H7 (cell line): ENCODE results near the gene PTPRG. TPM values are rescaled to one million over a fixed set of nuclear protein-coding genes. Genes with fewer than 3 reads are reported as not detected.

ENCODE experiments used
- DNase-seq: peaks from one replicate; pipeline ENCODE4 v3.0.0; 2012
- H3K27me3 ChIP-seq: 2 replicates; pipeline ENCODE4 v1.6.0; 2011; ENCODE audit warnings: mild to moderate bottlenecking, low read length; ENCODE audit not compliant: control insufficient read depth, insufficient read depth
- H3K36me3 ChIP-seq: replicated peaks from 2 replicates; pipeline ENCODE4 v1.5.1; 2011; ENCODE audit warnings: low read length; ENCODE audit not compliant: control insufficient read depth, insufficient read depth
- H3K4me3 ChIP-seq: 2 replicates; pipeline ENCODE4 v1.5.1; 2011; ENCODE audit warnings: low read depth, mild to moderate bottlenecking, control low read depth, low read length, moderate library complexity; ENCODE audit not compliant: insufficient read depth
- total RNA-seq: library from RNA; depleted of rRNA; stranded (reverse); fragments of >200 nt; shearing (Covaris generic); gene quantifications from 2 replicates; pipeline ENCODE4 v1.2.3, GENCODE V29; 2014

PTPRG gene
- total RNA-seq, 1 experiment from 2014 or later, result 54.4 TPM

DNA sequence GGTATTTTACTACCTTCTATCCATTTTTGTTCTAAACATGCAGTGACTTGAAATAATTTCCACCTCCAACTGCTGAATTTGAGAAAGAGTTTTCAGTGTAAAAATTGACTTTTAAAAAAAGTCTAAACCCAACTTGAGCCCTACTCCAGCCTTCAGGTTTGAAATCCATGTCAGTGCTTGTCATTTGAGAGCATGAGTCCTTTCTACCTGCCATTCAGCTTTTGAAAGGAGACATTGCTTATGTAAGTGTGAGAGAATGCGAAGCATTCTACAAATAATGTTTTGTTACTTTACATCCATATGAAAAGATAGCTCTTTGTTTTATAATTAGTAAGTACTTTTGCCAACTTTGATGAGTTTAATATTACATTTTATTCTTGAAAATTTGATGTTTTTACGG is 329.2 kb downstream of the PTPRG start:
- DNase-seq, result no peak
- Histone ChIP-seq H3K36me3 (no peaks in the 10 kb centered on the region), H3K4me3 (no peak overlapping the region), H3K27me3 (no peaks in the 10 kb centered on the region)

DNA sequence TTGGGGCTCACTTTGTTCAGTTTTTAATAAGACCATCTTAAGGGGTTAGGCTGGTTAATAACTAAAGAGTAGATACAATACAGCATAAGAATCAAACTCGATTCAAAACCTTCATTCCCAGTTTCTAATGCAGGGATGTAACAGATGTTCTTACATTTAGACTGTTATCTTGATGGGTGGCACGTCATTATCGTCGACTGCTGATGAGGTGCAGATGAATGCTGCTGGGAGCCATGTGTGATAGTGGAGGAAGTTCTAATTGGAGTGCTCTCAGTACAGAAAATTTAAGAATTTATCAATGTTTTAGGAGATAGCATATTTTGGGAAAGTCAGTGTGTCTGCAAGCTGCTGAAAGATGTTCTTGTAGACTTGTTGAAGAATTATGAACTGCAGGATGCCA is 331.5 kb downstream of the PTPRG start:
- no peak overlapping the region for H3K4me3 ChIP-seq
- H3K36me3 ChIP-seq, result no peaks in the 10 kb centered on the region
- H3K27me3 ChIP-seq, result no peaks in the 10 kb centered on the region
- no peak for DNase-seq

DNA sequence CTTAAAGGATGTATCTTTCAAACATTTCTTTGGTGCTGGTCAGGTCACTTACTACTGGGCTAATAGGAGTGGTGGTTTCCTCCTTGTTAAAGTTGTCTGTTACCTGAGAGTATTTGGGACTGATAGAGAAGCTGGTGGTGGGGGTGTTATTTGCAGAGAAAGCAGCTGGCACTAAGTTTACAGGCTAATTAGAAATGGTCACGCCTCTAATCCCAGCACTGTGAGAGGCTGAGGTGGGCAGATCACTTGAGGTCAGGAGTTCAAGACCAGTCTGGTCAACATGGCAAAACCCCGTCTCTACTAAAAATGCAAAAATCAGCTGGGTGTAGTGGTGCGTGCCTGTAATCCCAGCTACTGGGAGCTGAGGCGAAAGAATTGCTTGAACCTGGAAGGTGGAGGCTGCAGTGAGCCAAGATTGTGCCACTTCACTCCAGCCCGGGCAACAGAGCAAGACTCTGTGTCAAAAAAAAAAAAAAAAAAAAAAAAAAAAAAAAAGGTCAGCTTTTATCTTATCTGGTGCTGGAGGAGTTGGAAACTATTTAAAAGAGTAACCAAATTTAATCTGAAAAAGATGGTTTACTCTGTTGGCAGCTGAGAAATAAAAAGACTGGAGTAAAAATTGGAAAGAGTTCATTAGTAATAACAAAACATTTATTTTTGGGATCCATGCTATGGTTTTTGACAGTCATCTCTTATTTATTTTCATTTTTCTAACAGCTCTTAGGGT is 332.6 kb downstream of the PTPRG start:
- Histone ChIP-seq H3K36me3 (no peaks in the 10 kb centered on the region), H3K27me3 (no peaks in the 10 kb centered on the region), H3K4me3 (no peak overlapping the region)
- no peak for DNase-seq

DNA sequence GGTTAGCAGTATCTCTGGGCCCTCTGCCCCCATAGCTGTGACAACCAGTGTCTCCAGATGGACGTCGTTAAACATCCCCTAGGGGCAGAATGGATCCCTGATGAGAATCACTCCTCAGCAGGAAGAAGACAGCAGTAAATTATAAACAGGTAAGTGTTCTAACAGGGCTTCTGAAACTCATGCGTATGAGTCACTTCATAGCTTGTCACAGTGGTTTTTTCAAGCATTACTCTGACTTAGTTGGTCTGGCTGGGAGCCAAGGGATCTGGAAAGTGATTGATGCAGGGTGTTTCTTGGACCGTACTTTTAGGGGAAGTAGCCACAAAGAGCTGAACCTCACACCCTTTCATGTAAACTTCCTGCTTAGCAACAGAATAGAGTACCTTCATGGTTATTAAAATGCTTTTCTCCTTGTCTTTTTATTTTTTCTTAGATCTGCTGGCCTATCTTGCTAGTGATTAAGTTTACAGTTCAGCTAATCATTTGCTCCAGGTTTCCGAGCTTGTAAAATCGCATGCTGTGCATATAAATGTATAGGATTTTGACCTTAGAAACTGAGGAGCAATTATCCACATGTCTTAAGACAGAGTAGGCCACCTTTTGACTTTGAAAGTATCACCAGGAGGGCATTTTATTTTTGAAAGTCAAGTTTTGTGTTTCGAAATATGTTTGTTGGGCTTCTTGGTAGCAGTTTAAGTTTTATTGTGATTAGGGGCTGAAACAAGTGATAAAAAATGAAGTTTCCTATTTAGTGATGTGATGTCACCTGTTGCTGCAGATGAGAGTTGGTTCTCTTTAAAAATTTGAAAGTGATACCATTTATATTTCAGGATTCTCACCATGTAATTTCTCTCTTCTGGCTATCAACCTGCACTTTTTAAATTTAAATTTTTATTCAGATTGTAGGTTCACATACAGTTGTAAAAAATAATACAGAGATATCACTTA is 333.9 kb downstream of the PTPRG start:
- Histone ChIP-seq H3K27me3 (no peaks in the 10 kb centered on the region), H3K4me3 (no peak overlapping the region), H3K36me3 (no peaks in the 10 kb centered on the region)
- no peak for DNase-seq

DNA sequence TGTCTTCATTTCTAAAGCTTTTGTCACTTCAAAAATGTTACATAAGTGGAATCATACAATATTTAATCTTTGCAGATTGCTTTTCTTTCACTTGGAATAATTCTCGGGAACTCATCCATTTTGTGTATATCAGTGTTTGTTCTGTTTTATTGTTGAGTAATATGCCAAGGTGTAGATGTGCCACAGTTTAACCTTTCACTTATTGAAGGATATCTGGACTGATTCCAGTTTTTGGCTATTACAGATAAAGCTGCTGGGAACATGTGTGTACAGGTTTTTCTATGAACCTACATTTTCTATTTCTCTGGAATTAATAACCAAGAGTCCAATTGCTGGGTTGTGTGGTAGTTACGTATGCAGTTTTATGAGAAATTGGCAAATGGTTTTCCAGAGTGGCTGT is 334.9 kb downstream of the PTPRG start:
- H3K27me3 ChIP-seq, result no peaks in the 10 kb centered on the region
- no peak for DNase-seq
- no peaks in the 10 kb centered on the region for H3K36me3 ChIP-seq
- no peak overlapping the region for H3K4me3 ChIP-seq

DNA sequence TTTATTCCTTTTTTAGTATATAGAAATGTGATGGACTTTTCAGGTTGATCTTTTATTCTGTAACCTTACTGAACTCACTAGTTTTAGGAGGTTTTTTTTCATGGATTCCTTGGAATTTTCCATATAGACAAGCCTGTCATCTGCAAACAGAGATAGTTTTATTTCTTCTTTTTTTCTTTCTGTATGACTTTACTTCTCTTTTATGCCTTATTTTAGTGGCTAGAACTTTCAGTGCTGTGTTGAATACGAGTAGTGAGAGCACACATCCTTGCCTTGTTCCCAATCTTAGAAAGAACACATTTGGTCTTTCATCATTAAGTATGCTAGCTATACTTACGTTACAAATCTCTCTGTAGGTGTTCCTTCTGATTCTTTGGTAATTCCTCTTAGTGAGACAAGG is 336.5 kb downstream of the PTPRG start:
- DNase-seq, result no peak
- Histone ChIP-seq H3K4me3 (no peak overlapping the region), H3K36me3 (no peaks in the 10 kb centered on the region), H3K27me3 (no peaks in the 10 kb centered on the region)

DNA sequence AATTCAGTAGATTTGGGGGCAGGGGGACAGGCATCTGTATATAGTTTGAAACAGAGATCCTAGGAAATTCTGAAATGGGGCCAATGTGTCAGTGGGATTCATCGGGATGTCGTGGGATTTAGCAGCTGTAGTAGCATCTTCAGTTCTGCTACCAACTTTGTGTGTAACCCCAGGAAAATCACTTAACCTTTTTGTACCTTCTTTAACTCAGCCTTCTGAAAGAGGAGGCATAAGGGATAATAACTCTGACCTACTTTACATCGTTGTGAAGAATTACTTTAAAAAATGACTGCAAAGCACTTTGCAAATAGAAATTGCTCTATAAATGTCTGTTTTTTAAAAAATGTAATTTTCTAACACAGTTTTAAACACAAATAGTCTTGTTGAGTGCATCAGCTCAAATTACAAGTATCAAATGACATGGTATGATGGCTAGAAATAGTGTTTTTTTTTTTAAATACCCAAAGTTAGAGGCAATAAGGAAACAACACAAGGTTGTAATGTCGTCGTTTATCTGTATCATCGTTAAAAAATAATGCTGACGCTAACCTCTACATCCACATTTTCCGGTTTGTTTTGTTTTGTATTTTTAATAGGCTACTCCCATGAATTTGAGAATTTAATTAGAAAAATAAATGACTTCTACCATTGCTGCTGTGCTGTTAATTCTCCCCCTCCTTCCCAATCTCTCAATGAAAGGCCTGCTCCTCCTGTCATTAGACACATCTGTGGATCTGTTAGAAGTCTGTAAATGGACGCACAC is 338.5 kb downstream of the PTPRG start:
- H3K36me3 ChIP-seq, result no peaks in the 10 kb centered on the region
- no peaks in the 10 kb centered on the region for H3K27me3 ChIP-seq
- no peak for DNase-seq

DNA sequence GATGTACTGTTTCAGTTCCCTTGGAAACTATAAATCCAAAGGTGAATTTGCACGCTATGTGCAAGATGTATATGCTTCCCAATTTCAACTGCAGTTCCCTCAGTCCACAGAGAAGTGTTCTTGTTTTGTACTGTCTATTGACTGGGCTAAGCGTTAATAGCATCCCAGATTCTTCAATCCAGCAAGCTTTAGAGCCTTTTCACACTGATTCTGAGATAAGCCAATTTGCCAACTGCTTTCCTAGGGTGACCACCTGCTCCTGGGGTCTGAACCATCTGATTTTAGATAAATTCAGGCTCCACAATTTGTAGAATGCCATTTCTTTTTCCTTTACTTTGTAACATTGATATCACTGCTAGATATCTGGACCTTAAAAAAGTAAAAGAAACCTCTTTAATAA is 340.1 kb downstream of the PTPRG start:
- no peak for DNase-seq
- H3K27me3 ChIP-seq, result no peaks in the 10 kb centered on the region
- H3K36me3 ChIP-seq, result no peaks in the 10 kb centered on the region
- H3K4me3 ChIP-seq, result no peak overlapping the region

More for the DNA sequence above, 338.5 kb downstream of the PTPRG start:
- H3K4me3 ChIP-seq, result no peak overlapping the region

DNA sequence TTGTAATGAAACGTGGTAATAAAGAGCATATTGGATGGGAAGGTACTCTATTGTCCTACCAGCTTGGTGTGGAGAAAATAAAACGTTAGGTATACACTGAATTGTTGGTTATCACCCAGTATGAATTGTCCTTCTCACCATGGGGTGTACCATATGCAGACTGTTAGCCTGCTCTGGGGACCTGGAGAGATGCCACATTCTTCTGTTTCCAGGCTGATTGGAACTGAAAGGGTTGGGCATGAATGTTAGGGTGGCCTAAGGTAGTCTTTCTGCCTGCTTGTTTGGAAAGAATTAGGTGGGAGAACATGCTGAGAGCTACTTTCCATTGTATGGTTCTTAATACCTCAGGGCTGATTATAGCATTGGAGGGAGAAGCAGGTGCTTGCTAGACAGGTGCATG is 340.6 kb downstream of the PTPRG start:
- no peak for DNase-seq

DNA sequence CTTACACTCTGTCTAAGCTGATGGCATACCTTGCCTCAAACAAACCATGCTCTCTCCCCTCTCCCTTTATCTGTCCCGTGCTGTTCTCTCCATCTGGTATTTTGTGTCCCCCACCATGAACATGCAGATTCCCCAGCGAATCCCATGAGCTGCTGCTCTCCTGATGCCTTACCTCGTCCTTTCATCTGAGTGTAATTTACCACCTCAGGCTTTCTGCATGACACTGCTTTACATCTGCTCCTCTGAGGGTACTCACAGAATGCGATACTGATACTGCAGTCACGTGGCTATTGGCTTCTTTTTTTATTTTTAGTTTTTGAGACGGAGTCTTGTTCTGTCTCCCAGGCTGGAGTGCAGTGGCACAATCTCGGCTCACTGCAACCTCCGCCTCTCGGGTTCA is 341.7 kb downstream of the PTPRG start:
- Histone ChIP-seq H3K36me3 (no peaks in the 10 kb centered on the region), H3K4me3 (no peak overlapping the region), H3K27me3 (no peaks in the 10 kb centered on the region)
- DNase-seq, result no peak

More for the DNA sequence above, 340.6 kb downstream of the PTPRG start:
- Histone ChIP-seq H3K36me3 (no peaks in the 10 kb centered on the region), H3K27me3 (no peaks in the 10 kb centered on the region), H3K4me3 (no peak overlapping the region)

DNA sequence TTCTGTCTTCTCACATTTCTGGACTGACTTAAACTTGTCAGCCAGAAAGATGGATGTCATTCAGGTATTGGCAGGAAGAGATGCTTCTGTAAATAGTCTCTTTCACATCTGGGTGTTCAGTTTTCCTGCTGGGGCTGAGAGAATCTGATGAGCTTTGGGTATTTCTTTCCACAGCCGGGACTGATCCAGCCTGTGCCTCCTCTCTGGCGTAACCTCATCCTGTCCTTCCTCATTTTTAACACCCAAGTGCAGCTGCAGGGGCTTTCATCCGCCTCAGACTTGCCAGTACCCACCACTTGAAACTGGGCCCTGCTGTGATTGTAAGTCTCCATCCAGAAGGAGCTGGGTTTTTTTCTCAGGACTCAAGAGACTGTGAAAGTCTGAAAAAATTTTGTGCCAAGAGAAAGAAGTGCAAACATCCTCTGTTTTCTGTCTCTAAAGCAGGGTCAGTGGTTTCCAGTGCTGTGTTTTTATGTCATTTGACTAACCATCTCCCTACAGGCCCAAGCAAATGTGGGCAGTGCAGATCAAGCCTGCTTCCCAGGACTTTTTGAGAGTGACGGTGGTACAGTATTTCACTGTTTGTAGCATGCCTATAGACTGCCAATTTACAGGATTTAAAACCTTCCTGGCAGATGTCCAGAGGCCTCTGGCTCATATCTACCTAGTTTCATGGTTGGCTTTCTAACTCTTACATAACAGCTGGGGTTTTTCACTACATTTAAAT is 342.7 kb downstream of the PTPRG start:
- Histone ChIP-seq H3K36me3 (no peaks in the 10 kb centered on the region), H3K4me3 (no peak overlapping the region), H3K27me3 (no peaks in the 10 kb centered on the region)
- DNase-seq, result no peak

DNA sequence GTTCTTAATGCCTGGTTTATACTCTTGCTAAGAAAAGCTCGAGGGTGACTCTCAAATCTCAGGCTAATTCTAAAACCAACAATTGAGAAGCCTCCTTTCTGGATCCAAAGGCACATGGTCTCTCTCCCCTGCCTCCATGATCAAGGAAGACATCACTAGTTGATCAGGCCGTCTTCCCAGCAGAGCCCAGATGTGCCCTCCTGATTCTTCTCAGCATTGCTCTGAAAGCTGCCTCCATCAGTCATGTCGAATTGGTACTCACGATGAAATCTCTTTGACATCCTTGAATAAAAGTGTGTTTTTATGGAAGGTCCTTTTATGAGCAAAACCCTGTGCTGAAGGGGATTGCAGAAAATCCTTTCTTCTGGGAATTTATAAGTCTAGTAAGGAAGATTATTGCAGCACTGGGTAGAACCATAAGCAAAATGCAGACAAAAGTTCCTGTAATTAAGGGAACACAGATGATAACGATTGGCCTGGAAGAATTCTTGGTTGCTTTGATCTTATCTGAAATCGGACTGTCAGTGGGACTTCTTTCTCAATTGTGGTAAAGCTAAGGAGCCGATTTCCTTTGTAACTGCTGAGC is 345.9 kb downstream of the PTPRG start:
- Histone ChIP-seq H3K27me3 (no peaks in the 10 kb centered on the region), H3K36me3 (no peaks in the 10 kb centered on the region), H3K4me3 (no peak overlapping the region)
- DNase-seq, result no peak

DNA sequence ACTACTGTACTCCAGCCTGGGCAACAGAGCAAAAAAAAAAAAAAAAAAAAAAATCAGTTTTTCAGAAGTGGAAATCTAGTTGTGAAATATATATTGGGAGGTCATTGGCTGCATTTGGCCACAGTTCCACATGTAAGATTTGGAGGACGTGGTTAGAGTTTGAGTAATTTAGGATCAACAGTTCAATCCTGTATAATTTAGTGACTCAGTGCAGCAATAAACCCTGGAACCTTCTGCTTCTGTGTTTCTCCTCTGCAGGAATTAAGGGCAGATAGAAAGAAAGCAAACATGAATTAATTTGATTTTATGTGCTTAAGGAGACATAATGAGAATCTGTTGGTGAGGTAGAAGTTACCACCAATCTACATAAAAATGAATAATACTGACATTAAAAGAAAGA is 347.0 kb downstream of the PTPRG start:
- H3K36me3 ChIP-seq, result no peaks in the 10 kb centered on the region
- no peak for DNase-seq
- H3K27me3 ChIP-seq, result no peaks in the 10 kb centered on the region
- H3K4me3 ChIP-seq, result no peak overlapping the region

DNA sequence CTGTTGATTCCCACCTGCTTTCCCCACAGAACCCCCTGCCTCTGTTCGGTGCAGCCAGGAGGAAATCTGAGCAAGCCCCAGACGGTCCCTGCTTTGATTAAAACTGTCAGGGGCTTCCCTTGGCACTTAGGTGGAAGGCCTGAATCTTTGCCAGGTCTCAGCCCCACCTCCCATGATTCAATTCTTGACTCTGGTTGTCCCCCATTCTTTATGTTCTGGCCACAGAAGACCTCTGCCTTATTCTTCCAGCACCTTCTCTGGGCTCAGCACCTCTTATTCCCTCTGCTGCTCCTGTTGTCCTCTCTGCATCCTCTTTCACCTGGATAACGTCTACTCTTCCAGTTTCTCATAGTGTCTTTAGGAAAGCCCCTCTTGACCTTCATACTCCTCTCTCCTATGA is 349.4 kb downstream of the PTPRG start:
- no peak overlapping the region for H3K4me3 ChIP-seq
- DNase-seq, result no peak
- no peaks in the 10 kb centered on the region for H3K36me3 ChIP-seq
- no peaks in the 10 kb centered on the region for H3K27me3 ChIP-seq
